Spleen (tissue), 7 donors: Measurements from ENCODE around the gene ICE2.

Experiments
- CTCF ChIP-seq, 11 experiments: fragments of 200-600 bp in 7 of 11; fragments of 450-650 bp in 4 of 11; sonication (generic) in 4 of 11; IDR thresholded peaks in 8 of 11; conservative IDR thresholded peaks in 3 of 11; 1 replicate in 7 of 11; 2 replicates in 4 of 11; pipeline versions ENCODE4 v1.4.0 to v1.8.0; 2016 to 2021; ENCODE audit warnings: antibody characterized with exemption in 11 of 11, inconsistent platforms in 4 of 11, mild to moderate bottlenecking in 1 of 11
- POLR2AphosphoS5 ChIP-seq, 3 donors: sonication (generic); formaldehyde crosslinking; IDR thresholded peaks; one replicate each; pipeline ENCODE4 v1.5.1; 2017; ENCODE audit warnings: antibody characterized with exemption in 3 of 3
- donor health status: DM: no; HTN: no; CAD: no; lungs with moderate emphysema.
- donor health status: DM: no; HTN: no; CAD: no.
- donor health status: DM: no; HTN: no; CAD: no.

DNA sequence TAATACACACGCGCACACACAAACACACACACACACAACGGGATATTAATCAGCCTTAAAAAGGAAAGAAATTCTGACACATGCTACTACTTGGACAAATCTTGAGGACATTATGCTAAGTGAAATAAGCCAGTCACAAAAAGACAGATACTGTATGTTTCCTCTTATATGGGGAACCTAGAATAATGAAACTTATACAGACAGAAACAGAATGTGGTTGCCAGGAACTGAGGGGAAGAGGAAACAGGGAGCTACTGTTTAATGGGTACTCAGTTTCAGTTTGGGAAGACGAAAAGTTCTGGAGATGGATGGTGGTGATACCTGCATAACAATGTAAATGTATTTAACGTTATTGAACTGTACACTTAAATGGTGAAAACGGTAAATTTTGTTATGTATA, 20.2 kb downstream of the ICE2 start:
- no peak for TF ChIP-seq CTCF (IDR thresholded peaks at IDR 0.05 in 8 of 11, conservative IDR thresholded peaks at IDR 0.05 in 3 of 11)
- no peak for TF ChIP-seq POLR2AphosphoS5 (IDR thresholded peaks at IDR 0.05)
